T-helper 1 cell treated with Interleukin-12 subunit alpha and Interleukin-12 subunit beta and Interleukin-4 antibody, amounts not matched to agents 30 μg/mL and 1 μg/mL, for 36 hours (primary cell): ENCODE measurements around the gene MRPL51.
A peak's percentile ranks its signal among the peaks of the same experiment; 100 is the strongest.

ENCODE experiments used
- H3K27ac Mint-ChIP-seq: one replicate; pipeline ENCODE4 v1.8.0; 2021; ENCODE audit warnings: mild to moderate bottlenecking, mixed read lengths
- H3K27me3 Mint-ChIP-seq: one replicate; pipeline ENCODE4 v1.8.0; 2021; ENCODE audit warnings: low read depth, mixed read lengths
- H3K36me3 Mint-ChIP-seq: one replicate; pipeline ENCODE4 v1.8.0; 2021; ENCODE audit warnings: low read depth, mixed read lengths
- H3K4me1 Mint-ChIP-seq: one replicate; pipeline ENCODE4 v1.8.0; 2021; ENCODE audit warnings: low read depth, mixed read lengths
- H3K4me3 Mint-ChIP-seq: one replicate; pipeline ENCODE4 v1.8.0; 2021; ENCODE audit warnings: mild to moderate bottlenecking, moderate library complexity, mixed read lengths
- H3K9me3 Mint-ChIP-seq: one replicate; pipeline ENCODE4 v1.8.0; 2021; ENCODE audit warnings: mixed read lengths

MRPL51 gene

DNA sequence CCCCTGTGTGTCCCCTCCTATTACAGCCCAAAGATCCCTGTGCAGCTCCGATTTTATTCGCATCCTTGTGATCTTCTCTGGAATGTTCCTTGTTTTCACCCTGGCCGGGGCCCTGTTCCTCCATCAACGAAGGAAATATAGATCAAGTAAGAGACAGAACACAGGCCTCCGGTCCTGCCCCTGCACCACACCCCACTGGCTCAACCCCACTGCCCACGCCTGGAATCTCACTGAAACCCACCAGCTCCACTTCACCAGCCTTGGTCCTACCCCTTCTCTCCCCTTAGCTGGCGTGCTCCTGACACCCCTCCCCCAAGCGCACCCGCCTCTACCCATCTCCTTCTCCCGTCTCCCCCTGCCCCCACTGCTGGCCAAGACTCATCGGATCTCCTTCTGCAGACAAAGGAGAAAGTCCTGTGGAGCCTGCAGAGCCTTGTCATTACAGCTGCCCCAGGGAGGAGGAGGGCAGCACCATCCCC, 42.2 kb downstream of the MRPL51 start:
- Mint-ChIP-seq H3K36me3 (peaks cover 65% of the 10 kb centered on the region), H3K4me1 (peaks cover 57% of the 10 kb centered on the region), H3K9me3 (no peaks in the 10 kb centered on the region), H3K27me3 (no peaks in the 10 kb centered on the region), H3K27ac (peak overlapping the region; percentile 97), H3K4me3 (peak overlapping the region; percentile 98)

DNA sequence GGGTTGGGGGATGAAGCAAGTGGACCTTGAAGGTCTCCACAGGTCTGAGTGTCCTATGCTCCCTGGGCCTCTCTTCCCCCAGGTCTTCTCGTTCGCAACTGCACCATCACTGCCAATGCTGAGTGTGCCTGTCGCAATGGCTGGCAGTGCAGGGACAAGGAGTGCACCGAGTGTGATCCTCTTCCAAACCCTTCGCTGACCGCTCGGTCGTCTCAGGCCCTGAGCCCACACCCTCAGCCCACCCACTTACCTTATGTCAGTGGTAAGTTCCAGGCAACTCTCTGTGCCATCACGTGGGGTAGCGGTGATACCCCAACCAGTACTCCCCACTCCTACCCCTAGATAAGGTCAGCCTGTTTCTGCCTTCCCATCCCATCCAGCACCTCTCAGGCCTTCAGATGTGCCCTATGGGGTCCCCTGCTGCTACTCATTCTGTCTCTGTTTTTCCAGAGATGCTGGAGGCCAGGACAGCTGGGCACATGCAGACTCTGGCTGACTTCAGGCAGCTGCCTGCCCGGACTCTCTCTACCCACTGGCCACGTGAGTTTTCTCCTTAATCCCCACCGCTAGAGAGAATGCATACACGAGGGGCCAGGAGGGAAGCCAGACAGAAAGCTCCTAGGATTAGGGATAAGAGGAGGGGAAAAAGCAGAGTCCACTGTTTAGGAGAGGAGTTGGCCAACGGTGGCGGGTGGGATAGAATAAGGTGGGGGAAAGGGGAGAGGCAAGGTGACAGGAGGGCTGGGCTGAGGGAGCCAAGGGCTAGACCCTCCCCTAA, 42.8 kb downstream of the MRPL51 start:
- Mint-ChIP-seq H3K4me1 (peaks cover 60% of the 10 kb centered on the region), H3K36me3 (peaks cover 67% of the 10 kb centered on the region), H3K9me3 (no peaks in the 10 kb centered on the region), H3K27me3 (no peaks in the 10 kb centered on the region), H3K27ac (peak overlapping the region; percentile 97), H3K4me3 (peak overlapping the region; percentile 98)

DNA sequence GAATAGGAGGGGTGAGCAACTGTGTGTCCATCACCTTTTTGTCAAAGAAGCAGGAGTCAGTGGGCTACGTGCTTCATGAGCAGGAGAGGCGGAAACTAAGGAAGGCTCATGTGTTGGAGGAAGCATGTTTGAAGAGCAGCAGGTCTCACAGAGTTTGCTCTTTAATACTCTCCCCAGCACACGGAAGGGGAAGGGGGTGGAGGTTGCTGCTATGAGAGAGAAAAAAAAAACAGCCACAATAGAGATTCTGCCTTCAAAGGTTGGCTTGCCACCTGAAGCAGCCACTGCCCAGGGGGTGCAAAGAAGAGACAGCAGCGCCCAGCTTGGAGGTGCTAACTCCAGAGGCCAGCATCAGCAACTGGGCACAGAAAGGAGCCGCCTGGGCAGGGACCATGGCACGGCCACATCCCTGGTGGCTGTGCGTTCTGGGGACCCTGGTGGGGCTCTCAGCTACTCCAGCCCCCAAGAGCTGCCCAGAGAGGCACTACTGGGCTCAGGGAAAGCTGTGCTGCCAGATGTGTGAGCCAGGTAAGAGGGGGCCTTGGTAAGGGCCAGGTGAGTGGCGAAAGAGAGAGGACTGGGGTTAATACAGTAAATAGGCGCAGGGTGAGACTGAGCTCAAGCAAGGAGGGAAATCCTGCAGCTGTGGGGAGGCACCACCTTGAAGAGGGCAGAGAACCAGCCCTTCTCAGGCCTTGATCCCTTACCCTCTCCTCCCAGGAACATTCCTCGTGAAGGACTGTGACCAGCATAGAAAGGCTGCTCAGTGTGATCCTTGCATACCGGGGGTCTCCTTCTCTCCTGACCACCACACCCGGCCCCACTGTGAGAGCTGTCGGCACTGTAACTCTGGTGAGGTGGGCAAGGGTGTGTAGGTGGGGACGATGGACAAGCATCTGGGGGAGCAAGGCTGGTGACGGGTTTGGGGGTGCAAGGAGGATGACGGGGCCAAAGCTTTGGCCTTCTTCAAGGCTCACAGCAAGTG, 48.1 kb downstream of the MRPL51 start, which contains the start of gene CD27:
TSS of gene CD27 (plus strand) at position 252 of the 985 bp plus-strand sequence. CDS start at position 393, 141 bp downstream.
- peak within 1 kb of the TSS; percentile 88 for H3K27ac Mint-ChIP-seq
- H3K36me3 Mint-ChIP-seq: peaks cover 28% of the 10 kb centered on the region
- peak within 1 kb of the TSS; percentile 93 for H3K4me3 Mint-ChIP-seq
- H3K4me1 Mint-ChIP-seq: peaks cover 51% of the 10 kb centered on the region
- no peaks in the 10 kb centered on the region for H3K27me3 Mint-ChIP-seq
- no peaks in the 10 kb centered on the region for H3K9me3 Mint-ChIP-seq

DNA sequence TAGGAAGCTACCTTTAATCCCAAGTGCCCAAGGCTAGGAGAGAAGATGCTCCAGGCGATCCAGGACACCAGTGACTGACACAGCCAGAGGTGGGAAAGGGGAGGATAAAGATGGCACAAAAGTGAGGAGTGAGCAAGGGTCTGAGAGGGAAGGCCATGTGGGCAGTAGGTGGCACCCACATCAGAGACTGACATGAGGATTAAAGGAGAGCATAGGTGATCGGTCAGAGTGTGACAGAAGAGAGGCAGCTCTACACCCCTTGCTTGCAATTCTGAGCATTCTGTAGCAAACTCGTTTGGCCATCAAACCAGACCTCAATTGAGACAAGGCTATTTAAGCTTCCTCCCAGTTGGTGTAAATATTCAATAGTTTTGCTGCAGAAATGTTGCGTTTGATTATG, 49.0 kb downstream of the MRPL51 start:
- Mint-ChIP-seq H3K4me1 (peaks cover 51% of the 10 kb centered on the region), H3K27me3 (no peaks in the 10 kb centered on the region), H3K4me3 (peak overlapping the region; percentile 81), H3K36me3 (peaks cover 28% of the 10 kb centered on the region), H3K27ac (peak overlapping the region; percentile 88), H3K9me3 (no peaks in the 10 kb centered on the region)

DNA sequence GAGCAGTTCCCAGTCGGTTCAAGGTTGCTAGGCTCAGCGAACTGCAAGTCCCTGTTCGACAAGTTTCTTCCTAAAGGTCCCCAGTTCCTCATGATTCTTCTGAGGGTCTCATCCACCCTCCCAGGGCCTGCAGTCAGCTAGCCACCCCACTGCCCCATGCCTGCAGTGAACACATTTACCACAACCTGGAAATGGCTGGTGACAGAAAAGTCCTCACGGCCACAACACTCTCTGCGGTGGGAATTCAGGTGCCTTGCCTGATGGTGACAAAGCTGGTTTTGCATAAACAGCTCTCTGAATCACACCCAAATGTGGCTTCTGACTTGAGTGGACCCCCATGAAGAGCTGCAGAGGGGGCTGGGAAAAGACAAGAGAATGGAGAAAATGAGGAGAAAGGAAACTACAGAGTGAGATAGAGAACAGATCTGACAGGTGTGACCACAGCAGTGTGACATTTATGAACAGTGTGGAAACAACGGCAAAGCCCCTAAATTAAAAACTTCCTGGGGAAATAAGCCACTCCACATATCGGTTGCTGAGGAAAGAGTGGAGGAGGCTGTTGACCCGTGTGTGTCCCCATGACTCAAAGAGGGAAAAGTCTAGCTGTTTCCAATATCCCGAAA, 49.6 kb downstream of the MRPL51 start:
- peaks cover 28% of the 10 kb centered on the region for H3K36me3 Mint-ChIP-seq
- H3K27me3 Mint-ChIP-seq: no peaks in the 10 kb centered on the region
- peak overlapping the region; percentile 87 for H3K27ac Mint-ChIP-seq
- peak overlapping the region; percentile 81 for H3K4me3 Mint-ChIP-seq
- H3K4me1 Mint-ChIP-seq: peaks cover 51% of the 10 kb centered on the region
- H3K9me3 Mint-ChIP-seq: no peaks in the 10 kb centered on the region

DNA sequence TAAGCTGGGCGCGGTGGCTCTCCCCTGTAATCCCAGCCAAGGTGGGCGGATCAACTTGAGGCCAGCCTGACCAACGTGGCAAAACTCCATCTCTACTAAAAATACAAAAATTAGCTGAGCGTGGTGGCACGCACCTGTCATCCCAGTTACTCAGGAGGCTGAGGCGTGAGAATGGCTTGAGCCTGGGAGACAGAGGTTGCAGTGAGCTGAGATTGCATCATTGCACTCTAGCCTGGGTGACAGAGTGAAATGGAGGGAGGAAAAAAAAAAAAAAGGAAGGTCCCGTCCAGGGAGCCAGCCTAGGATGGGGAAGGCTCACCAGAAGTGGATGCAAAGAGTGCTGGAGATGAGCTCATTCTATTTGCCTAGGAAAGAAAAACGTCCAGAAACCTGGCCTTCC, 50.2 kb downstream of the MRPL51 start:
- H3K27ac Mint-ChIP-seq: peak overlapping the region; percentile 87
- peaks cover 45% of the 10 kb centered on the region for H3K4me1 Mint-ChIP-seq

More for the DNA sequence above, 50.2 kb downstream of the MRPL51 start:
- no peak overlapping the region for H3K4me3 Mint-ChIP-seq
- no peaks in the 10 kb centered on the region for H3K27me3 Mint-ChIP-seq
- H3K36me3 Mint-ChIP-seq: peaks cover 23% of the 10 kb centered on the region
- no peaks in the 10 kb centered on the region for H3K9me3 Mint-ChIP-seq
